NB4 (cell line): ENCODE data around the gene ATP2B3.

Experiments used
- MAX ChIP-seq: IDR thresholded peaks from 2 replicates; pipeline ENCODE4 v1.6.1; 2011; ENCODE audit warnings: low read depth, low read length
- POLR2A ChIP-seq: IDR thresholded peaks from 2 replicates; pipeline ENCODE4 v1.6.1; 2011; ENCODE audit warnings: mild to moderate bottlenecking; ENCODE audit not compliant: insufficient read length; ENCODE audit errors: extremely low read depth

GRCh38 chrX:153571534-153571908 lies 54.1 kb downstream of the ATP2B3 start:
- TF ChIP-seq MAX (no peak), POLR2A (no peak)
